ENCODE results near the gene PARK7. TPM values are rescaled to one million over a fixed set of nuclear protein-coding genes. Genes with fewer than 3 reads are reported as not detected.

Gene PARK7
- total and polyA plus RNA-seq, 4 donors: 140 to 392 (median 267) TPM

GRCh38 chr1:8009043-8010002 is 47.8 kb downstream of the PARK7 start:
- H3K4me1 ChIP-seq (ENCODE audit: control insufficient read depth in 5 of 5, insufficient read depth in 5 of 5, low read length in 5 of 5): peaks cover 0 to 12% (median 9%) of the 10 kb centered on the region in 5 donors
- no peaks in the 10 kb centered on the region for H3K9me3 ChIP-seq (ENCODE audit: control insufficient read depth in 4 of 4, insufficient read depth in 3 of 4, low read length in 3 of 4)
- ATAC-seq (ENCODE audit: insufficient read depth, low FRiP score): no peak
- 94% methylated on average over 18 of the region's 18 CpGs for WGBS, 2 donors
- no peak for DNase-seq
- no peak overlapping the region for H3K9ac ChIP-seq (ENCODE audit: insufficient read depth in 1 of 2, low read length in 2 of 2)
- no peak overlapping the region for H3K27ac ChIP-seq (ENCODE audit: low read depth in 1 of 2, low read length in 1 of 2)
- peaks cover 5 to 21% (median 18%) of the 10 kb centered on the region in 4 donors for H3K36me3 ChIP-seq (ENCODE audit: control insufficient read depth in 4 of 4, insufficient read depth in 4 of 4, low read length in 4 of 4)
- H3K4me3 ChIP-seq: no peak overlapping the region
- no peaks in the 10 kb centered on the region for H3K27me3 ChIP-seq (ENCODE audit: control insufficient read depth in 3 of 3, insufficient read depth in 3 of 3, low read length in 2 of 3)
- TF ChIP-seq CTCF (IDR thresholded peaks at IDR 0.05; ENCODE audit: control extremely low read depth, extremely low read depth): no peak

- Histone ChIP-seq H3K9ac (ENCODE audit: insufficient read depth in 1 of 2, low read length in 2 of 2) (no peak overlapping the region), H3K27ac (ENCODE audit: low read depth in 1 of 2, low read length in 1 of 2) (no peak overlapping the region), H3K4me3 (no peak overlapping the region), H3K36me3 (ENCODE audit: control insufficient read depth in 4 of 4, insufficient read depth in 4 of 4, low read length in 4 of 4) (peaks cover 7 to 24% (median 18%) of the 10 kb centered on the region in 4 donors), H3K9me3 (ENCODE audit: control insufficient read depth in 4 of 4, insufficient read depth in 3 of 4, low read length in 3 of 4) (no peaks in the 10 kb centered on the region), H3K27me3 (ENCODE audit: control insufficient read depth in 3 of 3, insufficient read depth in 3 of 3, low read length in 2 of 3) (no peaks in the 10 kb centered on the region), H3K4me1 (ENCODE audit: control insufficient read depth in 5 of 5, insufficient read depth in 5 of 5, low read length in 5 of 5) (peaks cover 2 to 9% (median 4%) of the 10 kb centered on the region in 5 donors)
- no peak for DNase-seq
- ATAC-seq (ENCODE audit: insufficient read depth, low FRiP score): no peak
- WGBS, 2 donors: 88 to 96% methylated on average over 8 of the region's 8 CpGs
- TF ChIP-seq CTCF (IDR thresholded peaks at IDR 0.05; ENCODE audit: control extremely low read depth, extremely low read depth): no peak
Measured at GRCh38 chr1:8010080-8010664, 48.7 kb downstream of the PARK7 start.

GRCh38 chr1:8011016-8011415 is 49.5 kb downstream of the PARK7 start:
- Histone ChIP-seq H3K9ac (ENCODE audit: insufficient read depth in 1 of 2, low read length in 2 of 2) (no peak overlapping the region), H3K27ac (ENCODE audit: low read depth in 1 of 2, low read length in 1 of 2) (peak overlapping the region in 1 of 2 donors; percentile 6), H3K9me3 (ENCODE audit: control insufficient read depth in 4 of 4, insufficient read depth in 3 of 4, low read length in 3 of 4) (no peaks in the 10 kb centered on the region), H3K27me3 (ENCODE audit: control insufficient read depth in 3 of 3, insufficient read depth in 3 of 3, low read length in 2 of 3) (no peaks in the 10 kb centered on the region), H3K4me1 (ENCODE audit: control insufficient read depth in 5 of 5, insufficient read depth in 5 of 5, low read length in 5 of 5) (peaks cover 2 to 10% (median 9%) of the 10 kb centered on the region in 5 donors), H3K4me3 (no peak overlapping the region), H3K36me3 (ENCODE audit: control insufficient read depth in 4 of 4, insufficient read depth in 4 of 4, low read length in 4 of 4) (peaks cover 7 to 24% (median 18%) of the 10 kb centered on the region in 4 donors)
- DNase-seq (no peak), ATAC-seq (ENCODE audit: insufficient read depth, low FRiP score) (no peak)
- TF ChIP-seq CTCF (IDR thresholded peaks at IDR 0.05; ENCODE audit: control extremely low read depth, extremely low read depth): no peak
- WGBS, 2 donors: 89 to 94% methylated on average over 4 of the region's 4 CpGs

All from lung (tissue), 12 donors.